ENCODE data around the gene PKNOX1. TPM values are rescaled to one million over a fixed set of nuclear protein-coding genes. Genes with fewer than 3 reads are reported as not detected.

PKNOX1 gene
- total and polyA plus RNA-seq, 9 donors, result 13.2 to 18.7 (median 16.7) TPM

- Histone ChIP-seq H3K4me1 (ENCODE audit: control insufficient read depth, insufficient read depth, low read length) (peaks cover 10% of the 10 kb centered on the region), H3K36me3 (ENCODE audit: control insufficient read depth, insufficient read depth, low read length) (no peaks in the 10 kb centered on the region), H3K4me3 (ENCODE audit: low read length) (no peak overlapping the region), H3K9me3 (replicated peaks; ENCODE audit: control insufficient read depth, low read depth, low read length) (no peaks in the 10 kb centered on the region), H3K27ac (ENCODE audit: low read length) (no peak overlapping the region), H3K27me3 (ENCODE audit: control insufficient read depth, insufficient read depth, low read length) (no peaks in the 10 kb centered on the region)
- WGBS (ENCODE audit: insufficient coverage), result 52% methylated on average over 6 of the region's 6 CpGs
- no peak for DNase-seq
Observed at GRCh38 chr21:42969193-42969600, 5.2 kb upstream of the PKNOX1 start.

GRCh38 chr21:42970946-42971653 is 3.3 kb upstream of the PKNOX1 start:
- H3K27me3 ChIP-seq (ENCODE audit: control insufficient read depth, insufficient read depth, low read length), result no peaks in the 10 kb centered on the region
- no peak for DNase-seq
- WGBS (ENCODE audit: insufficient coverage), result 87% methylated on average over 3 of the region's 7 CpGs
- H3K9me3 ChIP-seq (replicated peaks; ENCODE audit: control insufficient read depth, low read depth, low read length), result no peaks in the 10 kb centered on the region
- H3K4me3 ChIP-seq (ENCODE audit: low read length), result no peak overlapping the region
- no peak overlapping the region for H3K27ac ChIP-seq (ENCODE audit: low read length)
- H3K36me3 ChIP-seq (ENCODE audit: control insufficient read depth, insufficient read depth, low read length), result no peaks in the 10 kb centered on the region
- H3K4me1 ChIP-seq (ENCODE audit: control insufficient read depth, insufficient read depth, low read length), result peaks cover 10% of the 10 kb centered on the region

GRCh38 chr21:42971897-42972275 is 2.5 kb upstream of the PKNOX1 start:
- no peaks in the 10 kb centered on the region for H3K9me3 ChIP-seq (replicated peaks; ENCODE audit: control insufficient read depth, low read depth, low read length)
- no peak overlapping the region for H3K4me3 ChIP-seq (ENCODE audit: low read length)
- WGBS (ENCODE audit: insufficient coverage), result 39% methylated on average over 3 of the region's 3 CpGs
- H3K27ac ChIP-seq (ENCODE audit: low read length), result peak overlapping the region; percentile 62
- H3K36me3 ChIP-seq (ENCODE audit: control insufficient read depth, insufficient read depth, low read length), result no peaks in the 10 kb centered on the region
- DNase-seq, result peak; percentile 34
- peaks cover 10% of the 10 kb centered on the region for H3K4me1 ChIP-seq (ENCODE audit: control insufficient read depth, insufficient read depth, low read length)
- no peaks in the 10 kb centered on the region for H3K27me3 ChIP-seq (ENCODE audit: control insufficient read depth, insufficient read depth, low read length)

GRCh38 chr21:42973309-42973990 is 912 bp upstream of the PKNOX1 start:
- WGBS (ENCODE audit: insufficient coverage), result 56% methylated on average over 13 of the region's 19 CpGs
- Histone ChIP-seq H3K9me3 (replicated peaks; ENCODE audit: control insufficient read depth, low read depth, low read length) (peaks cover 7% of the 10 kb centered on the region), H3K27me3 (ENCODE audit: control insufficient read depth, insufficient read depth, low read length) (no peaks in the 10 kb centered on the region), H3K4me1 (ENCODE audit: control insufficient read depth, insufficient read depth, low read length) (peaks cover 10% of the 10 kb centered on the region), H3K36me3 (ENCODE audit: control insufficient read depth, insufficient read depth, low read length) (no peaks in the 10 kb centered on the region), H3K27ac (ENCODE audit: low read length) (peak overlapping the region; percentile 88), H3K4me3 (ENCODE audit: low read length) (peak overlapping the region; percentile 62)
- peak; percentile 33 for DNase-seq

- Histone ChIP-seq H3K27ac (ENCODE audit: low read length) (peak overlapping the region; percentile 98), H3K27me3 (ENCODE audit: control insufficient read depth, insufficient read depth, low read length) (no peaks in the 10 kb centered on the region), H3K36me3 (ENCODE audit: control insufficient read depth, insufficient read depth, low read length) (peaks cover 4% of the 10 kb centered on the region), H3K4me3 (ENCODE audit: low read length) (peak overlapping the region; percentile 87), H3K9me3 (replicated peaks; ENCODE audit: control insufficient read depth, low read depth, low read length) (peaks cover 7% of the 10 kb centered on the region), H3K4me1 (ENCODE audit: control insufficient read depth, insufficient read depth, low read length) (peaks cover 10% of the 10 kb centered on the region)
- DNase-seq, result peak; percentile 88
- under 1% methylated on average over 63 of the region's 125 CpGs for WGBS (ENCODE audit: insufficient coverage)
Observed at GRCh38 chr21:42974832-42975820, 764 bp downstream of the PKNOX1 start.

GRCh38 chr21:42975886-42976608 is 1.7 kb downstream of the PKNOX1 start:
- H3K4me1 ChIP-seq (ENCODE audit: control insufficient read depth, insufficient read depth, low read length), result peaks cover 13% of the 10 kb centered on the region
- H3K27ac ChIP-seq (ENCODE audit: low read length), result peak overlapping the region; percentile 98
- H3K4me3 ChIP-seq (ENCODE audit: low read length), result peak overlapping the region; percentile 87
- DNase-seq, result no peak
- peaks cover 7% of the 10 kb centered on the region for H3K9me3 ChIP-seq (replicated peaks; ENCODE audit: control insufficient read depth, low read depth, low read length)
- no peaks in the 10 kb centered on the region for H3K27me3 ChIP-seq (ENCODE audit: control insufficient read depth, insufficient read depth, low read length)
- H3K36me3 ChIP-seq (ENCODE audit: control insufficient read depth, insufficient read depth, low read length), result peaks cover 4% of the 10 kb centered on the region
- no CpG with 5 or more reads among the region's 6 CpGs for WGBS (ENCODE audit: insufficient coverage)

- Histone ChIP-seq H3K4me1 (ENCODE audit: control insufficient read depth, insufficient read depth, low read length) (peaks cover 12% of the 10 kb centered on the region), H3K9me3 (replicated peaks; ENCODE audit: control insufficient read depth, low read depth, low read length) (peaks cover 7% of the 10 kb centered on the region), H3K4me3 (ENCODE audit: low read length) (no peak overlapping the region), H3K36me3 (ENCODE audit: control insufficient read depth, insufficient read depth, low read length) (peaks cover 8% of the 10 kb centered on the region), H3K27me3 (ENCODE audit: control insufficient read depth, insufficient read depth, low read length) (no peaks in the 10 kb centered on the region), H3K27ac (ENCODE audit: low read length) (no peak overlapping the region)
- 67% methylated on average over 2 of the region's 10 CpGs for WGBS (ENCODE audit: insufficient coverage)
- no peak for DNase-seq
Observed at GRCh38 chr21:42980312-42981213, 6.2 kb downstream of the PKNOX1 start.

GRCh38 chr21:42981214-42981523 is 6.8 kb downstream of the PKNOX1 start:
- no peak overlapping the region for H3K4me3 ChIP-seq (ENCODE audit: low read length)
- H3K9me3 ChIP-seq (replicated peaks; ENCODE audit: control insufficient read depth, low read depth, low read length), result peaks cover 7% of the 10 kb centered on the region
- H3K4me1 ChIP-seq (ENCODE audit: control insufficient read depth, insufficient read depth, low read length), result peaks cover 12% of the 10 kb centered on the region
- H3K36me3 ChIP-seq (ENCODE audit: control insufficient read depth, insufficient read depth, low read length), result peaks cover 8% of the 10 kb centered on the region
- H3K27ac ChIP-seq (ENCODE audit: low read length), result no peak overlapping the region
- no peaks in the 10 kb centered on the region for H3K27me3 ChIP-seq (ENCODE audit: control insufficient read depth, insufficient read depth, low read length)
- WGBS (ENCODE audit: insufficient coverage), result 68% methylated on average over 2 of the region's 5 CpGs
- DNase-seq, result no peak

GRCh38 chr21:42981862-42982261 is 7.5 kb downstream of the PKNOX1 start:
- peaks cover 7% of the 10 kb centered on the region for H3K9me3 ChIP-seq (replicated peaks; ENCODE audit: control insufficient read depth, low read depth, low read length)
- H3K36me3 ChIP-seq (ENCODE audit: control insufficient read depth, insufficient read depth, low read length), result peaks cover 8% of the 10 kb centered on the region
- no peak overlapping the region for H3K27ac ChIP-seq (ENCODE audit: low read length)
- 100% methylated on average over 2 of the region's 4 CpGs for WGBS (ENCODE audit: insufficient coverage)
- DNase-seq, result no peak
- H3K4me3 ChIP-seq (ENCODE audit: low read length), result no peak overlapping the region
- H3K4me1 ChIP-seq (ENCODE audit: control insufficient read depth, insufficient read depth, low read length), result peaks cover 14% of the 10 kb centered on the region
- no peaks in the 10 kb centered on the region for H3K27me3 ChIP-seq (ENCODE audit: control insufficient read depth, insufficient read depth, low read length)
